Hepatocyte (in vitro differentiated cells): ENCODE results near the gene XRCC5.

ENCODE experiments used
- CTCF ChIP-seq: fragments of 200-600 bp; sonication (generic); IDR thresholded peaks from 2 replicates; pipeline ENCODE4 v1.5.1; 2016; ENCODE audit warnings: antibody characterized with exemption, mild to moderate bottlenecking; ENCODE audit not compliant: poor library complexity
- EZH2 ChIP-seq: fragments of 200-600 bp; sonication (generic); IDR thresholded peaks from 2 replicates; pipeline ENCODE4 v1.6.1; 2016; ENCODE audit warnings: antibody characterized with exemption, mild to moderate bottlenecking, borderline replicate concordance
- EZH2phosphoT487 ChIP-seq: fragments of 200-600 bp; sonication (generic); IDR thresholded peaks from one replicate; pipeline ENCODE4 v1.6.1; 2018; ENCODE audit warnings: antibody characterized with exemption, mild to moderate bottlenecking, low read depth, moderate library complexity; ENCODE audit not compliant: unreplicated experiment, severe bottlenecking

- no peak for TF ChIP-seq CTCF
- TF ChIP-seq EZH2, result no peak
- no peak for TF ChIP-seq EZH2phosphoT487
These were observed 122.7 kb downstream of the XRCC5 start for GRCh38 chr2:216231867-216232266.
